CD14-positive monocyte (primary cell): ENCODE data around the gene ZNF197. TPM values are rescaled to one million over a fixed set of nuclear protein-coding genes. Genes with fewer than 3 reads are reported as not detected.

Source experiments
- DNase-seq, 3 donors: peaks; one replicate each; pipeline ENCODE4 v3.0.0-alpha.2; 2011 to 2022
- H2AFZ ChIP-seq: 2 replicates; pipeline ENCODE4 v1.6.0; 2012; ENCODE audit warnings: mild to moderate bottlenecking, low read depth, low read length, inconsistent platforms; ENCODE audit not compliant: insufficient read depth, poor library complexity, severe bottlenecking
- H3K27ac ChIP-seq, 2 donors: 1 replicate in 1 of 2; 2 replicates in 1 of 2; pipeline ENCODE4 v1.5.1; 2012 to 2013; ENCODE audit warnings: low read length in 2 of 2, control low read depth in 1 of 2, inconsistent platforms in 1 of 2, low read depth in 1 of 2, mild to moderate bottlenecking in 1 of 2
- H3K27me3 ChIP-seq, 2 donors: one replicate each; pipeline versions ENCODE4 v1.6.0 to v1.6.1; 2011 to 2013; ENCODE audit warnings: low read length in 2 of 2; ENCODE audit not compliant: control insufficient read depth in 2 of 2, insufficient read depth in 2 of 2
- H3K36me3 ChIP-seq, 2 donors: replicated peaks in 1 of 2; 1 replicate in 1 of 2; 2 replicates in 1 of 2; pipeline versions ENCODE4 v1.5.1 to v1.6.1; 2012 to 2013; ENCODE audit warnings: low read length in 2 of 2, control low read depth in 1 of 2, inconsistent platforms in 1 of 2, mild to moderate bottlenecking in 1 of 2; ENCODE audit not compliant: insufficient read depth in 2 of 2, control insufficient read depth in 1 of 2
- H3K4me1 ChIP-seq, 2 donors: 1 replicate in 1 of 2; 2 replicates in 1 of 2; pipeline versions ENCODE4 v1.5.1 to v1.6.1; 2012 to 2013; ENCODE audit warnings: low read length in 2 of 2, control low read depth in 1 of 2, inconsistent platforms in 1 of 2, mild to moderate bottlenecking in 1 of 2, moderate library complexity in 1 of 2; ENCODE audit not compliant: insufficient read depth in 2 of 2, control insufficient read depth in 1 of 2
- H3K4me2 ChIP-seq: replicated peaks from 2 replicates; pipeline ENCODE3; 2012; ENCODE audit warnings: low read length, moderate library complexity, mild to moderate bottlenecking; ENCODE audit not compliant: poor library complexity, severe bottlenecking; ENCODE audit errors: extremely low read depth
- H3K4me3 ChIP-seq, 3 experiments: fragments of 200-600 bp in 1 of 3; sonication (generic) in 1 of 3; replicated peaks in 1 of 3; 1 replicate in 2 of 3; 2 replicates in 1 of 3; pipeline ENCODE4 v1.5.1; 2011 to 2013; ENCODE audit warnings: low read length in 3 of 3, mild to moderate bottlenecking in 3 of 3, control low read depth in 2 of 3, low read depth in 2 of 3, inconsistent platforms in 1 of 3, moderate library complexity in 1 of 3
- H3K79me2 ChIP-seq: 2 replicates; pipeline ENCODE4 v1.6.0; 2012; ENCODE audit warnings: mild to moderate bottlenecking, control low read depth, inconsistent platforms, low read length, moderate library complexity; ENCODE audit not compliant: insufficient read depth
- H3K9ac ChIP-seq: 2 replicates; pipeline ENCODE4 v1.6.0; 2017; ENCODE audit warnings: low read length, mild to moderate bottlenecking; ENCODE audit not compliant: insufficient read depth, poor library complexity, severe bottlenecking
- H3K9me3 ChIP-seq, 2 donors: replicated peaks in 1 of 2; 1 replicate in 1 of 2; 2 replicates in 1 of 2; pipeline versions ENCODE4 v1.5.1 to v1.6.1; 2012 to 2013; ENCODE audit warnings: low read length in 2 of 2, control low read depth in 1 of 2; ENCODE audit not compliant: control insufficient read depth in 1 of 2, insufficient read depth in 1 of 2
- H4K20me1 ChIP-seq: 2 replicates; pipeline ENCODE4 v1.6.0; 2012; ENCODE audit warnings: mild to moderate bottlenecking, low read length, control low read depth, moderate library complexity; ENCODE audit not compliant: insufficient read depth
- H3K27ac Mint-ChIP-seq, 7 donors: one replicate each; pipeline ENCODE4 v1.8.0; 2020; ENCODE audit warnings: mild to moderate bottlenecking in 7 of 7, mixed read lengths in 7 of 7, moderate library complexity in 6 of 7, inconsistent platforms in 2 of 7
- H3K27me3 Mint-ChIP-seq, 3 donors: one replicate each; pipeline ENCODE4 v1.8.0; 2021 to 2022; ENCODE audit warnings: low read depth in 3 of 3, mild to moderate bottlenecking in 3 of 3, mixed read lengths in 3 of 3, moderate library complexity in 3 of 3, inconsistent platforms in 1 of 3
- H3K36me3 Mint-ChIP-seq, 2 donors: one replicate each; pipeline ENCODE4 v1.8.0; 2020; ENCODE audit warnings: mixed read lengths in 2 of 2, inconsistent platforms in 1 of 2, mild to moderate bottlenecking in 1 of 2
- H3K4me1 Mint-ChIP-seq: one replicate; pipeline ENCODE4 v1.8.0; 2020; ENCODE audit warnings: mild to moderate bottlenecking, mixed read lengths
- H3K4me3 Mint-ChIP-seq, 2 donors: one replicate each; pipeline ENCODE4 v1.8.0; 2020; ENCODE audit warnings: mild to moderate bottlenecking in 2 of 2, mixed read lengths in 2 of 2, moderate library complexity in 1 of 2
- H3K9me3 Mint-ChIP-seq, 7 donors: one replicate each; pipeline ENCODE4 v1.8.0; 2020 to 2022; ENCODE audit warnings: mixed read lengths in 7 of 7, mild to moderate bottlenecking in 6 of 7, moderate library complexity in 6 of 7, inconsistent platforms in 2 of 7
- CTCF ChIP-seq: fragments of 200-600 bp; IDR thresholded peaks from one replicate; pipeline ENCODE4 v1.8.0; 2022; ENCODE audit warnings: antibody characterized with exemption, mild to moderate bottlenecking
- WGBS: methylation state at CpG from one replicate; pipeline ENCODE4 v1.1.5; 2013; ENCODE audit warnings: missing lambda C conversion rate; ENCODE audit not compliant: insufficient coverage; 5-methylcytosine and 5-hydroxymethylcytosine counted together
- intact Hi-C, 2 donors: fragments of 100-400 bp; cut with micrococcal nuclease; formaldehyde crosslinking; loops; one replicate each; pipeline versions ENCODE4 v1.15.0 to v1.15.1; 2023
- polyA plus RNA-seq, 3 donors: library from polyadenylated mRNA; depleted of rRNA in 1 of 3; unstranded in 2 of 3; stranded (reverse) in 1 of 3; fragments of 300-500 nt in 2 of 3; fragments of >200 nt in 1 of 3; fragmentation: Illumina TruSeq in 2 of 3; gene quantifications; 1 replicate in 2 of 3; 2 replicates in 1 of 3; pipeline ENCODE4 v1.2.3, GENCODE V29; 2012 to 2021

Gene ZNF197
- polyA plus RNA-seq, 3 donors = 1.2 to 3.6 (median 2.1) TPM

DNA sequence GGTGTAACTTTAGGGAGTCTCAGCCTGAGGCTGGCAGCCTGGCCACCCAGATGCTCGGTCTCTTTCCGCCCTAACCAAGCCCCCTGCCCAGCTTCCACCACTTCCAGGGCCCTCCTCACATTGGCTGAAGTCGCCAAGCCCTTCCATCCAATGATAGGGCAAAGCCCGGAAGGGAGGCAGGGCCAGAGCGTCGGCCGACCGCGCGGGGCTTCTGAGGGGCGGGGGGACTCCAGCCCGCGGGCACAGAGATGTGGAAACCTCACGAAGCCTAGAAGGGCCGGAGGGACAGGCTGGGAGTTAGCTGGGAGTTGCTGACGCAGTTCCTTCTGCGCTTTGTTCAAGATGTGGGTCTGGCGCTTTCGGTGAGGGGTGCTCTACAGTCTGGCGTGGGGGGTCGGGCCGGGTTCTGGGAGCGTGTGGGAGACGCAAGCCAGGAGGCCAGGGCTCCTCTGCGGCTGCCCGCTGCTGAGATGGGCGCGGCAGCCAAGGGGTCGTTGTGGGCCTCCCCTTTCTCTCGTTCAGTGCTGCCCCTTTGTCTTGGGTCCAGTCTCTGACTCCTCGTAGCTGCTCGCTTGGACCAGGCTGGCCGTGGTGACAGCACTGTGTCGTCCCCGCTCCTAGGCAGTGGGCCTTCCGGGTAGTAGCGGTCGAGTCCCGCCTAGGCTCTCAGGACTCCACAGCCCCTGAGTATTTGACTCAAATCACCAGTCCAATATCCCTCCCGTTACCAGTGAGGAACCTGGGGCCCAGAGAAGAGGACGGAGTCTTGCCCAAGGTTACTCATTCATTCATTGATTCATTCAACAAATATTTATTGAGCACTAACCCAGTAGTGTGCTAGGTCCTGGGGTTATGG lies 40.0 kb upstream of the ZNF197 start, which contains the start of gene ZNF660:
TSS of gene ZNF660 (plus strand) at position 319 of the 856 bp plus-strand sequence. CDS start 9,230 bp downstream, outside the sequence.
- H3K27me3 ChIP-seq = peaks cover 0 to 10% of the 10 kb centered on the region in 2 donors
- Mint-ChIP-seq H3K4me3 (peak within 1 kb of the TSS; percentile 86 to 90), H3K9me3 (peaks cover 24 to 48% (median 44%) of the 10 kb centered on the region in 7 donors), H3K27me3 (peaks cover 6 to 21% (median 8%) of the 10 kb centered on the region in 3 donors), H3K36me3 (peaks cover 17 to 30% of the 10 kb centered on the region in 2 donors), H3K4me1 (peaks cover 22% of the 10 kb centered on the region), H3K27ac (peak within 1 kb of the TSS; percentile 54 to 89 (median 65))
- H2AFZ ChIP-seq = peak within 1 kb of the TSS; percentile 86
- no peak for TF ChIP-seq CTCF
- WGBS = under 1% methylated on average over 31 of the region's 41 CpGs
- peak within 1 kb of the TSS; percentile 39 to 78 (median 60) for H3K4me3 ChIP-seq
- DNase-seq = peak; percentile 12 to 28 (median 13)
- peaks cover 16 to 19% of the 10 kb centered on the region in 2 donors for H3K4me1 ChIP-seq
- intact Hi-C loops = no loop called here
- H3K79me2 ChIP-seq = no peaks in the 10 kb centered on the region
- peaks cover 23 to 26% of the 10 kb centered on the region in 2 donors for H3K9me3 ChIP-seq
- H3K9ac ChIP-seq = peak within 1 kb of the TSS; percentile 72
- H3K4me2 ChIP-seq = peak within 1 kb of the TSS; percentile 92
- peak within 1 kb of the TSS; percentile 13 to 68 for H3K27ac ChIP-seq
- H4K20me1 ChIP-seq = no peaks in the 10 kb centered on the region
- H3K36me3 ChIP-seq = peaks cover 0 to 28% of the 10 kb centered on the region in 2 donors

- Histone ChIP-seq H3K4me3 (no peak overlapping the region), H3K9me3 (peaks cover 54 to 95% of the 10 kb centered on the region in 2 donors), H2AFZ (no peak overlapping the region), H3K4me2 (no peak overlapping the region), H3K79me2 (no peaks in the 10 kb centered on the region), H4K20me1 (no peaks in the 10 kb centered on the region), H3K27me3 (no peaks in the 10 kb centered on the region), H3K4me1 (no peaks in the 10 kb centered on the region), H3K9ac (no peak overlapping the region), H3K36me3 (peaks cover 0 to 21% of the 10 kb centered on the region in 2 donors), H3K27ac (no peak overlapping the region)
- Mint-ChIP-seq H3K27ac (no peak overlapping the region), H3K9me3 (peaks cover 35 to 85% (median 76%) of the 10 kb centered on the region in 7 donors), H3K4me1 (no peaks in the 10 kb centered on the region), H3K36me3 (peaks cover 15 to 25% of the 10 kb centered on the region in 2 donors), H3K27me3 (no peaks in the 10 kb centered on the region), H3K4me3 (no peak overlapping the region)
- no peak for TF ChIP-seq CTCF
- intact Hi-C loops = no loop called here
- 29% methylated on average over 1 of the region's 1 CpG for WGBS
- no peak for DNase-seq
These were observed 28.2 kb upstream of the ZNF197 start for GRCh38 chr3:44596621-44597020.
